Psoas muscle (tissue), 8 donors: ENCODE results near the gene MACO1. TPM values are rescaled to one million over a fixed set of nuclear protein-coding genes. Genes with fewer than 3 reads are reported as not detected.

ENCODE experiments used
- ATAC-seq, 4 donors: fragments of 200-7000 bp; cut with Tn5 transposase; one replicate each; pipeline ENCODE4 v1.9.1; 2020; ENCODE audit warnings: moderate library complexity in 3 of 4, mild to moderate bottlenecking in 2 of 4
- DNase-seq, 2 donors: peaks; one replicate each; pipeline ENCODE4 v3.0.0-alpha.2; 2020
- H3K27ac ChIP-seq: fragments of 200-600 bp; one replicate; pipeline ENCODE4 v1.8.0; 2022
- H3K27me3 ChIP-seq, 3 donors: fragments of 200-600 bp in 1 of 3; one replicate each; pipeline versions ENCODE4 v1.6.1 to v1.8.0; 2013 to 2022; ENCODE audit warnings: low read length in 2 of 3, mild to moderate bottlenecking in 2 of 3, moderate library complexity in 1 of 3; ENCODE audit not compliant: insufficient read depth in 3 of 3
- H3K36me3 ChIP-seq, 2 donors: fragments of 200-600 bp in 1 of 2; one replicate each; pipeline versions ENCODE4 v1.6.1 to v1.8.0; 2013 to 2022; ENCODE audit warnings: low read depth in 1 of 2, mild to moderate bottlenecking in 1 of 2, moderate library complexity in 1 of 2; ENCODE audit not compliant: insufficient read depth in 1 of 2
- H3K4me1 ChIP-seq: fragments of 200-600 bp; one replicate; pipeline ENCODE4 v1.8.0; 2022
- H3K4me3 ChIP-seq: fragments of 200-600 bp; one replicate; pipeline ENCODE4 v1.8.0; 2022; ENCODE audit warnings: mild to moderate bottlenecking
- H3K9me3 ChIP-seq: fragments of 200-600 bp; one replicate; pipeline ENCODE4 v1.8.0; 2022
- CTCF ChIP-seq: fragments of 200-600 bp; IDR thresholded peaks from one replicate; pipeline ENCODE4 v1.8.0; 2022; ENCODE audit warnings: antibody characterized with exemption
- WGBS, 3 donors: extraction: QIAGEN DNeasy Blood & Tissue Kit; methylation state at CpG; one replicate each; pipeline versions ENCODE4 v1.1.6 to v1.1.7; 2013; 5-methylcytosine and 5-hydroxymethylcytosine counted together
- intact Hi-C, 2 donors: fragments of 100-400 bp; cut with DNase I; formaldehyde crosslinking; loops; one replicate each; pipeline versions ENCODE4 v1.11.0 to v1.14.2; 2022
- polyA plus RNA-seq, 3 donors: library from polyadenylated mRNA; stranded (reverse); fragments of 200-250 nt; gene quantifications; one replicate each; pipeline ENCODE4 v1.2.3, GENCODE V29; 2013
- total RNA-seq, 4 donors: library from RNA; stranded (reverse); fragmentation: NEBNext Ultra II Directional in 2 of 4; extraction: Animal tissue kit (Norgen Biotek cat#: 25700) in 2 of 4; gene quantifications; one replicate each; pipeline versions ENCODE4 v1.2.1 to v1.2.4, GENCODE V29; 2021 to 2023
- donor health status: healthy with polysubstance abuse.
- donor health status: DM: no; HTN: no; CAD: no; lungs with moderate emphysema.
- donor health status: Bipolar disorder and iron deficiency.
- donor health status: healthy.
- donor health status: DM: yes; HTN: yes; CAD: no.
- donor health status: DM: no; HTN: no; CAD: no.
- donor health status: DM: no; HTN: no; CAD: no.
- donor health status: DM: yes; HTN: yes; CAD: no.

MACO1 gene
- total and polyA plus RNA-seq, 7 donors = 8.8 to 49.7 (median 31.1) TPM

- Histone ChIP-seq H3K9me3 (no peaks in the 10 kb centered on the region), H3K27ac (no peak overlapping the region), H3K36me3 (peaks cover 13 to 100% of the 10 kb centered on the region in 2 donors), H3K27me3 (no peaks in the 10 kb centered on the region), H3K4me1 (no peaks in the 10 kb centered on the region), H3K4me3 (no peak overlapping the region)
- DNase-seq (no peak), ATAC-seq (no peak)
- 71 to 76% (median 72%) methylated on average over 3 of the region's 3 CpGs for WGBS, 3 donors
- TF ChIP-seq CTCF = no peak
- intact Hi-C loops = no loop called here
Observed at GRCh38 chr1:25494952-25495351, 64.3 kb downstream of the MACO1 start.

- Histone ChIP-seq H3K4me3 (no peak overlapping the region), H3K27ac (no peak overlapping the region), H3K9me3 (no peaks in the 10 kb centered on the region), H3K36me3 (peaks cover 10 to 50% of the 10 kb centered on the region in 2 donors), H3K4me1 (peaks cover 9% of the 10 kb centered on the region), H3K27me3 (no peaks in the 10 kb centered on the region)
- intact Hi-C loops = loop anchor here (5.0 kb wide), 2 partner anchors 307 to 312 kb away; no protein-coding TSS in a partner anchor
- WGBS, 3 donors = 35 to 65% (median 44%) methylated on average over 1 of the region's 1 CpG
- ATAC-seq = no peak
- no peak for TF ChIP-seq CTCF
- no peak for DNase-seq
Observed at GRCh38 chr1:25500694-25501093, 70.0 kb downstream of the MACO1 start.

- Histone ChIP-seq H3K4me3 (no peak overlapping the region), H3K36me3 (peaks cover 8 to 43% of the 10 kb centered on the region in 2 donors), H3K27ac (no peak overlapping the region), H3K9me3 (no peaks in the 10 kb centered on the region), H3K27me3 (no peaks in the 10 kb centered on the region), H3K4me1 (peaks cover 9% of the 10 kb centered on the region)
- DNase-seq = no peak
- TF ChIP-seq CTCF = no peak
- WGBS, 3 donors = 69 to 72% (median 70%) methylated on average over 7 of the region's 7 CpGs
- ATAC-seq = peak in 2 of 4 donors; percentile 17 to 22
- intact Hi-C loops = loop anchor here (5.0 kb wide), 2 partner anchors 306 to 311 kb away; no protein-coding TSS in a partner anchor
Observed at GRCh38 chr1:25501235-25502058, 70.8 kb downstream of the MACO1 start.

- H3K9me3 ChIP-seq = no peaks in the 10 kb centered on the region
- ATAC-seq = no peak
- H3K27ac ChIP-seq = no peak overlapping the region
- peaks cover 9% of the 10 kb centered on the region for H3K4me1 ChIP-seq
- intact Hi-C loops = loop anchor here (5.0 kb wide), 2 partner anchors 304 to 309 kb away; no protein-coding TSS in a partner anchor
- DNase-seq = no peak
- no peaks in the 10 kb centered on the region for H3K27me3 ChIP-seq
- no peak overlapping the region for H3K4me3 ChIP-seq
- 60 to 68% (median 61%) methylated on average over 4 of the region's 4 CpGs for WGBS, 3 donors
- H3K36me3 ChIP-seq = peaks cover 1 to 28% of the 10 kb centered on the region in 2 donors
- no peak for TF ChIP-seq CTCF
Observed at GRCh38 chr1:25502957-25503356, 72.3 kb downstream of the MACO1 start.
